Ishikawa (cell line): Measurements from ENCODE around the gene RNF224.

ENCODE experiments used
- CEBPB ChIP-seq: IDR thresholded peaks from 2 replicates; pipeline ENCODE4 v1.6.1; 2012
- CREB1 ChIP-seq: IDR thresholded peaks from 2 replicates; pipeline ENCODE4 v1.6.1; 2012; ENCODE audit warnings: low read depth
- EGR1 ChIP-seq: IDR thresholded peaks from 2 replicates; pipeline ENCODE4 v1.6.1; 2012
- EP300 ChIP-seq: IDR thresholded peaks from 2 replicates; pipeline ENCODE4 v1.6.1; 2012; ENCODE audit warnings: borderline replicate concordance
- FOXM1 ChIP-seq: IDR thresholded peaks from 2 replicates; pipeline ENCODE4 v1.6.1; 2012; ENCODE audit warnings: low read depth, borderline replicate concordance
- MAX ChIP-seq: IDR thresholded peaks from 2 replicates; pipeline ENCODE4 v1.6.1; 2012
- NFIC ChIP-seq: IDR thresholded peaks from 2 replicates; pipeline ENCODE4 v1.6.1; 2012
- RAD21 ChIP-seq: IDR thresholded peaks from 2 replicates; pipeline ENCODE4 v1.6.1; 2012; ENCODE audit warnings: low read depth
- REST ChIP-seq: IDR thresholded peaks from 2 replicates; pipeline ENCODE4 v1.6.1; 2012; ENCODE audit warnings: low read depth, mild to moderate bottlenecking
- TAF1 ChIP-seq: IDR thresholded peaks from 2 replicates; pipeline ENCODE4 v1.6.1; 2012; ENCODE audit warnings: low read depth, mild to moderate bottlenecking
- TCF12 ChIP-seq: IDR thresholded peaks from 2 replicates; pipeline ENCODE4 v1.6.1; 2012; ENCODE audit warnings: low read depth
- TEAD4 ChIP-seq: IDR thresholded peaks from 2 replicates; pipeline ENCODE4 v1.6.1; 2012
- USF1 ChIP-seq: IDR thresholded peaks from 2 replicates; pipeline ENCODE4 v1.6.1; 2012
- YY1 ChIP-seq: IDR thresholded peaks from 2 replicates; pipeline ENCODE4 v1.6.1; 2012; ENCODE audit warnings: low read depth
- ZBTB7A ChIP-seq: IDR thresholded peaks from 2 replicates; pipeline ENCODE4 v1.6.1; 2012; ENCODE audit warnings: low read depth

RNF224 gene

GRCh38 chr9:137251194-137251461, 23.8 kb downstream of the RNF224 start, which contains the start of gene STPG3:
TSS of gene STPG3 (plus strand) at chr9:137251286. CDS start at chr9:137251287, 1 bp downstream.
- no peak for TF ChIP-seq CEBPB
- no peak for TF ChIP-seq NFIC
- no peak for TF ChIP-seq REST
- no peak for TF ChIP-seq RAD21
- no peak for TF ChIP-seq MAX
- no peak for TF ChIP-seq CREB1
- TF ChIP-seq EP300: no peak
- no peak for TF ChIP-seq YY1
- TF ChIP-seq TAF1: no peak
- TF ChIP-seq EGR1: no peak
- TF ChIP-seq TCF12: no peak
- TF ChIP-seq USF1: no peak
- TF ChIP-seq ZBTB7A: no peak
- no peak for TF ChIP-seq TEAD4
- TF ChIP-seq FOXM1: no peak

- TF ChIP-seq TEAD4 (no peak), TAF1 (no peak), CEBPB (no peak), EP300 (no peak), ZBTB7A (no peak), CREB1 (no peak), USF1 (no peak), RAD21 (no peak), REST (no peak), TCF12 (no peak), NFIC (no peak), EGR1 (no peak), YY1 (no peak)
Measured at GRCh38 chr9:137251490-137252268, 24.4 kb downstream of the RNF224 start.

- TF ChIP-seq ZBTB7A: peak; percentile 43; the same call in 1 of the 2 replicates
- peak; percentile 48; the same call in 1 of the 2 replicates for TF ChIP-seq MAX
- no peak for TF ChIP-seq EP300
Measured at GRCh38 chr9:137252555-137253506, 25.5 kb downstream of the RNF224 start.

- peak; percentile 43 for TF ChIP-seq MAX
- TF ChIP-seq TAF1: no peak
- no peak for TF ChIP-seq EGR1
- TF ChIP-seq YY1: peak; percentile 5; the same call in 1 of the 2 replicates
Measured at GRCh38 chr9:137253717-137254623, 26.7 kb downstream of the RNF224 start.
